GM12878 (cell line): ENCODE results near the gene JCHAIN. TPM values are rescaled to one million over a fixed set of nuclear protein-coding genes. Genes with fewer than 3 reads are reported as not detected.

ENCODE experiments used
- ASH2L ChIP-seq: fragments of 300-600, 200-600 bp; sonication (generic); IDR thresholded peaks from 2 replicates; pipeline ENCODE4 v1.6.1; 2017; ENCODE audit warnings: low read depth, mild to moderate bottlenecking, borderline replicate concordance
- BCLAF1 ChIP-seq: fragments of 450-650 bp; IDR thresholded peaks from 2 replicates; pipeline ENCODE4 v1.6.1; 2017; ENCODE audit warnings: antibody characterized with exemption, mild to moderate bottlenecking, moderate library complexity
- MAX ChIP-seq: IDR thresholded peaks from 2 replicates; pipeline ENCODE4 v1.6.1; 2012; ENCODE audit warnings: low read depth, low read length, improper control_type of control experiment
- MYC ChIP-seq: IDR thresholded peaks from 2 replicates; pipeline ENCODE4 v1.6.1; 2011; ENCODE audit warnings: mild to moderate bottlenecking, low read length, moderate library complexity, inconsistent platforms; ENCODE audit not compliant: insufficient read depth, insufficient replicate concordance, insufficient read length, severe bottlenecking
- NFIC ChIP-seq: IDR thresholded peaks from 2 replicates; pipeline ENCODE4 v1.6.1; 2012; ENCODE audit warnings: low read depth, mild to moderate bottlenecking, inconsistent platforms, low read length, moderate library complexity
- NR2F1 ChIP-seq: fragments of 450-650 bp; conservative IDR thresholded peaks from 2 replicates; pipeline ENCODE4 v1.6.1; 2017; ENCODE audit warnings: mild to moderate bottlenecking
- RAD21 ChIP-seq: IDR thresholded peaks from 2 replicates; pipeline ENCODE4 v1.6.1; 2011; ENCODE audit warnings: mild to moderate bottlenecking, low read depth, low read length, moderate library complexity; ENCODE audit not compliant: insufficient read depth
- RAD51 ChIP-seq: fragments of 450-650 bp; IDR thresholded peaks from 2 replicates; pipeline ENCODE4 v1.6.1; 2016; ENCODE audit warnings: moderate library complexity, mild to moderate bottlenecking, inconsistent platforms
- USF2 ChIP-seq: IDR thresholded peaks from 2 replicates; pipeline ENCODE4 v1.6.1; 2011; ENCODE audit warnings: low read depth, low read length, improper control_type of control experiment, borderline replicate concordance
- polyA plus RNA-seq, 11 experiments: library from polyadenylated mRNA; depleted of rRNA in 4 of 11; unstranded in 6 of 11; stranded (reverse) in 5 of 11; fragments of >200 nt; fragmentation: Nextera tagmentation in 4 of 11; fragmentation: Illumina TruSeq in 1 of 11; extraction: Ambion mirVana in 4 of 11; extraction: Trizol in 1 of 11; gene quantifications; 1 replicate in 1 of 11; 2 replicates in 10 of 11; pipeline versions ENCODE4 v1.2.1 to v1.2.3, GENCODE V29; 2011 to 2016; ENCODE audit warnings: inconsistent platforms in 2 of 11, missing spikeins in 2 of 11, low read depth in 1 of 11
- total RNA-seq, 4 experiments: library from RNA; depleted of rRNA in 3 of 4; stranded (reverse); fragments of >200 nt in 3 of 4; fragmentation: Illumina TruSeq in 1 of 4; extraction: Trizol in 1 of 4; gene quantifications; 2 replicates each; pipeline versions ENCODE4 v1.2.1 to v1.2.3, GENCODE V29; 2013 to 2021

The JCHAIN gene
- total and polyA plus RNA-seq, 10 of the 15 experiments (the other 5 are each of a cell fraction or from before 2014, with no cell fraction given) = 188 to 1,045 (median 486) TPM

- TF ChIP-seq BCLAF1 (no peak), RAD51 (no peak), NR2F1 (no peak), ASH2L (no peak), NFIC (peak; percentile 83), MAX (no peak), USF2 (no peak), RAD21 (no peak), MYC (no peak)
Observed at GRCh38 chr4:70681704-70682103, 15.4 kb upstream of the JCHAIN start (continued).
